GM23338 (cell line): ENCODE data around the gene KRT75. TPM values are rescaled to one million over a fixed set of nuclear protein-coding genes. Genes with fewer than 3 reads are reported as not detected.

ENCODE experiments used
- ATAC-seq: fragments of 200-7000 bp; cut with Tn5 transposase; 3 replicates; pipeline ENCODE4 v1.9.1; 2020
- DNase-seq: peaks from one replicate; pipeline ENCODE4 v3.0.0-alpha.2; 2015; ENCODE audit warnings: low spot score
- H2AFZ ChIP-seq: fragments of 200-600 bp; sonication (generic); 2 replicates; pipeline ENCODE4 v1.8.0; 2016; ENCODE audit warnings: antibody characterized with exemption, mild to moderate bottlenecking, moderate library complexity
- H3F3A ChIP-seq: fragments of 200-600 bp; sonication (generic); replicated peaks from 2 replicates; pipeline ENCODE4 v1.8.0; 2017; ENCODE audit warnings: antibody characterized with exemption, mixed run types, low read depth
- H3K27ac ChIP-seq: fragments of 200-600 bp; sonication (generic); 2 replicates; pipeline ENCODE4 v1.6.1; 2016; ENCODE audit warnings: low read depth
- H3K27me3 ChIP-seq: fragments of 200-600 bp; sonication (generic); 2 replicates; pipeline ENCODE4 v1.8.0; 2016; ENCODE audit warnings: mild to moderate bottlenecking, mixed run types, moderate library complexity; ENCODE audit not compliant: insufficient read depth
- H3K36me3 ChIP-seq: fragments of 200-600 bp; sonication (generic); 2 replicates; pipeline ENCODE4 v1.8.0; 2016; ENCODE audit warnings: mild to moderate bottlenecking; ENCODE audit not compliant: insufficient read depth
- H3K4me1 ChIP-seq: fragments of 200-600 bp; sonication (generic); 2 replicates; pipeline ENCODE4 v1.8.0; 2016; ENCODE audit warnings: mild to moderate bottlenecking, moderate library complexity; ENCODE audit not compliant: insufficient read depth
- H3K4me2 ChIP-seq: fragments of 200-600 bp; sonication (generic); 2 replicates; pipeline ENCODE4 v1.7.1; 2017; ENCODE audit warnings: mixed run types
- H3K4me3 ChIP-seq: fragments of 200-600 bp; sonication (generic); 2 replicates; pipeline ENCODE4 v1.6.1; 2016; ENCODE audit warnings: mixed run types
- H3K79me2 ChIP-seq: fragments of 200-600 bp; sonication (generic); replicated peaks from 2 replicates; pipeline ENCODE4 v1.8.0; 2017; ENCODE audit warnings: mild to moderate bottlenecking; ENCODE audit not compliant: insufficient read depth
- H3K9me2 ChIP-seq: fragments of 200-600 bp; sonication (generic); 2 replicates; pipeline ENCODE4 v1.8.0; 2017; ENCODE audit not compliant: insufficient read depth
- H4K20me1 ChIP-seq: fragments of 200-600 bp; sonication (generic); replicated peaks from 2 replicates; pipeline ENCODE4 v1.8.0; 2017; ENCODE audit warnings: mild to moderate bottlenecking; ENCODE audit not compliant: insufficient read depth
- H3K27ac Mint-ChIP-seq: 2 replicates; pipeline ENCODE4 v1.8.0; 2020; ENCODE audit warnings: inconsistent platforms, mild to moderate bottlenecking, moderate library complexity, mixed read lengths
- H3K27me3 Mint-ChIP-seq: 3 replicates; pipeline ENCODE4 v1.8.0; 2022; ENCODE audit warnings: low read depth, mild to moderate bottlenecking, moderate library complexity, mixed read lengths, inconsistent platforms; ENCODE audit not compliant: insufficient read depth, poor library complexity
- H3K36me3 Mint-ChIP-seq: 3 replicates; pipeline ENCODE4 v1.8.0; 2021; ENCODE audit warnings: low read depth, mild to moderate bottlenecking, inconsistent platforms, moderate library complexity, mixed read lengths
- H3K4me1 Mint-ChIP-seq: 3 replicates; pipeline ENCODE4 v1.8.0; 2020; ENCODE audit warnings: mild to moderate bottlenecking, inconsistent platforms, mixed read lengths
- H3K4me3 Mint-ChIP-seq: 3 replicates; pipeline ENCODE4 v1.8.0; 2021; ENCODE audit warnings: moderate library complexity, mild to moderate bottlenecking, inconsistent platforms, mixed read lengths
- H3K9me3 Mint-ChIP-seq: 3 replicates; pipeline ENCODE4 v1.8.0; 2020; ENCODE audit warnings: moderate library complexity, mild to moderate bottlenecking, inconsistent platforms, mixed read lengths
- CREB1 ChIP-seq: fragments of 250-450 bp; sonication (Bioruptor Pico); IDR thresholded peaks from 2 replicates; pipeline ENCODE4 v1.5.0; 2020; ENCODE audit warnings: low read depth, mild to moderate bottlenecking, moderate library complexity
- CTCF ChIP-seq, 2 experiments: fragments of 200-600 bp in 1 of 2; sonication (generic) in 1 of 2; conservative IDR thresholded peaks; 2 replicates each; pipeline versions ENCODE4 v1.5.1 to v1.6.1; 2016 to 2017; ENCODE audit warnings: antibody characterized with exemption in 2 of 2, low read depth in 2 of 2, mild to moderate bottlenecking in 2 of 2, moderate library complexity in 1 of 2
- ETS1 ChIP-seq: IDR thresholded peaks from 2 replicates; pipeline ENCODE4 v1.6.1; 2016; ENCODE audit warnings: antibody characterized with exemption
- EZH2 ChIP-seq: fragments of 200-600 bp; sonication (generic); IDR thresholded peaks from one replicate; pipeline ENCODE4 v1.8.0; 2017; ENCODE audit warnings: antibody characterized with exemption, mild to moderate bottlenecking, low read depth; ENCODE audit not compliant: unreplicated experiment
- JUNB ChIP-seq: IDR thresholded peaks from one replicate; pipeline ENCODE4 v1.6.1; 2016; ENCODE audit warnings: antibody characterized with exemption; ENCODE audit not compliant: unreplicated experiment
- NANOG ChIP-seq: IDR thresholded peaks from 2 replicates; pipeline ENCODE4 v1.6.1; 2016; ENCODE audit warnings: antibody characterized with exemption, borderline replicate concordance
- POLR2AphosphoS5 ChIP-seq: IDR thresholded peaks from 2 replicates; pipeline ENCODE4 v1.6.1; 2016; ENCODE audit warnings: antibody characterized with exemption, low read depth
- REST ChIP-seq: IDR thresholded peaks from one replicate; pipeline ENCODE4 v1.6.1; 2018; ENCODE audit warnings: antibody characterized with exemption; ENCODE audit not compliant: unreplicated experiment
- STAT1 ChIP-seq: IDR thresholded peaks from one replicate; pipeline ENCODE4 v1.6.1; 2016; ENCODE audit warnings: antibody characterized with exemption; ENCODE audit not compliant: unreplicated experiment
- ZNF114 ChIP-seq: fragments of 250-450 bp; sonication (Bioruptor Pico); IDR thresholded peaks from 2 replicates; pipeline ENCODE4 v1.5.0; 2020; ENCODE audit warnings: mild to moderate bottlenecking, moderate library complexity
- ZNF331 ChIP-seq: fragments of 250-450 bp; sonication (Bioruptor Pico); IDR thresholded peaks from 2 replicates; pipeline ENCODE4 v1.5.0; 2020; ENCODE audit warnings: low read depth, mild to moderate bottlenecking, moderate library complexity
- polyA plus RNA-seq: library from polyadenylated mRNA; unstranded; fragments of >200 nt; fragmentation: Nextera tagmentation; extraction: Ambion mirVana; gene quantifications from 2 replicates; pipeline ENCODE4 v1.2.1, GENCODE V29; 2016
- total RNA-seq: library from RNA; depleted of rRNA; stranded (reverse); fragments of >200 nt; shearing (Covaris generic); gene quantifications from 2 replicates; pipeline ENCODE4 v1.2.3, GENCODE V29; 2014

The KRT75 gene
- total and polyA plus RNA-seq, 2 experiments from 2014 or later = not detected

- TF ChIP-seq REST = no peak
- TF ChIP-seq ETS1 = no peak
- TF ChIP-seq STAT1 = no peak
- no peak for TF ChIP-seq POLR2AphosphoS5
- TF ChIP-seq CTCF (conservative IDR thresholded peaks at IDR 0.05; ENCODE audit: low read depth in 2 of 2) = no peak
- no peak for TF ChIP-seq NANOG
- no peak for TF ChIP-seq EZH2
- no peak for TF ChIP-seq JUNB
- no peak for TF ChIP-seq CREB1 (CRISPR knock-in tag)
These were observed 5.7 kb upstream of the KRT75 start (continued) for GRCh38 chr12:52439845-52440244.

GRCh38 chr12:52439420-52439819 lies 5.2 kb upstream of the KRT75 start:
- no peak for ATAC-seq
- no peak overlapping the region for H3K4me3 ChIP-seq
- H3K4me1 ChIP-seq = peaks cover 5% of the 10 kb centered on the region; the same call in 1 of the 2 replicates
- H3K4me1 Mint-ChIP-seq = peaks cover 17% of the 10 kb centered on the region
- no peak for DNase-seq
- H3F3A ChIP-seq = no peaks in the 10 kb centered on the region
- H4K20me1 ChIP-seq = no peaks in the 10 kb centered on the region
- H3K79me2 ChIP-seq = no peaks in the 10 kb centered on the region
- H3K36me3 ChIP-seq = no peaks in the 10 kb centered on the region
- H3K9me2 ChIP-seq = peaks cover 8% of the 10 kb centered on the region; the same call in 1 of the 2 replicates
- no peaks in the 10 kb centered on the region for H3K27me3 ChIP-seq
- H3K9me3 Mint-ChIP-seq = no peaks in the 10 kb centered on the region; the same call in 2 of the 3 replicates
- no peak overlapping the region for H2AFZ ChIP-seq
- no peaks in the 10 kb centered on the region for H3K36me3 Mint-ChIP-seq
- no peak overlapping the region for H3K27ac Mint-ChIP-seq
- H3K4me2 ChIP-seq = no peak overlapping the region
- H3K4me3 Mint-ChIP-seq = no peak overlapping the region
- no peak overlapping the region for H3K27ac ChIP-seq
- peaks cover 3% of the 10 kb centered on the region for H3K27me3 Mint-ChIP-seq
- TF ChIP-seq ETS1 (no peak), POLR2AphosphoS5 (no peak), CREB1 (CRISPR knock-in tag) (no peak), ZNF114 (CRISPR knock-in tag) (no peak), ZNF331 (CRISPR knock-in tag) (no peak), EZH2 (no peak), NANOG (no peak)
